Upper lobe of left lung (tissue), 6 donors: ENCODE results near the gene ZBED1. TPM values are rescaled to one million over a fixed set of nuclear protein-coding genes. Genes with fewer than 3 reads are reported as not detected.

ENCODE experiments used
- ATAC-seq, 2 donors: fragments of 200-7000 bp; cut with Tn5 transposase; one replicate each; pipeline ENCODE4 v1.9.1; 2022; ENCODE audit warnings: mild to moderate bottlenecking in 2 of 2, moderate library complexity in 2 of 2; ENCODE audit not compliant: low FRiP score in 2 of 2
- DNase-seq, 2 donors: peaks; one replicate each; pipeline ENCODE4 v3.0.0-alpha.2; 2019 to 2020
- H3K27ac ChIP-seq, 4 donors: fragments of 200-600 bp; sonication (generic); one replicate each; pipeline ENCODE4 v1.5.1; 2016 to 2019
- H3K27me3 ChIP-seq, 4 donors: fragments of 200-600 bp; sonication (generic); one replicate each; pipeline ENCODE4 v1.5.1; 2017 to 2019
- H3K36me3 ChIP-seq, 4 donors: fragments of 200-600 bp; sonication (generic); one replicate each; pipeline ENCODE4 v1.5.1; 2016 to 2019
- H3K4me1 ChIP-seq, 4 donors: fragments of 200-600 bp; sonication (generic); one replicate each; pipeline ENCODE4 v1.5.1; 2018 to 2019
- H3K4me3 ChIP-seq, 4 donors: fragments of 200-600 bp; sonication (generic); one replicate each; pipeline ENCODE4 v1.5.1; 2017 to 2019; ENCODE audit warnings: mild to moderate bottlenecking in 2 of 4, moderate library complexity in 1 of 4
- H3K9me3 ChIP-seq, 4 donors: fragments of 200-600 bp; sonication (generic); one replicate each; pipeline ENCODE4 v1.5.1; 2018 to 2019
- CTCF ChIP-seq, 6 experiments: fragments of 450-650 bp in 4 of 6; fragments of 200-600 bp in 2 of 6; sonication (generic) in 2 of 6; IDR thresholded peaks; one replicate each; pipeline ENCODE4 v1.5.1; 2016 to 2019; ENCODE audit warnings: antibody characterized with exemption in 6 of 6
- EP300 ChIP-seq, 4 donors: sonication (generic); formaldehyde crosslinking; IDR thresholded peaks; one replicate each; pipeline ENCODE4 v1.5.1; 2017; ENCODE audit warnings: antibody characterized with exemption in 4 of 4, control low read depth in 2 of 4
- POLR2A ChIP-seq, 4 donors: fragments of 450-650 bp; IDR thresholded peaks; one replicate each; pipeline ENCODE4 v1.5.1; 2016 to 2017; ENCODE audit warnings: antibody characterized with exemption in 4 of 4, mild to moderate bottlenecking in 2 of 4
- POLR2AphosphoS5 ChIP-seq, 2 donors: sonication (generic); formaldehyde crosslinking; IDR thresholded peaks; one replicate each; pipeline ENCODE4 v1.5.1; 2017; ENCODE audit warnings: antibody characterized with exemption in 2 of 2
- WGBS, 2 donors: methylation state at CpG; one replicate each; pipeline ENCODE4 v1.1.5; 2017 to 2018; 5-methylcytosine and 5-hydroxymethylcytosine counted together
- total RNA-seq, 6 donors: library from RNA; depleted of rRNA in 4 of 6; stranded (reverse); fragments of >200 nt in 4 of 6; gene quantifications; one replicate each; pipeline versions ENCODE4 v1.1.0 to v1.2.1, GENCODE V29; 2016 to 2021
- donor health status: DM: no; HTN: no; CAD: no; lungs with moderate emphysema.
- donor health status: DM: no; HTN: yes; CAD: no; lungs with severe emphysema.

The ZBED1 gene
- total RNA-seq, 6 donors from 2014 or later: 33.2 to 48.7 (median 41.6) TPM

GRCh38 chrX:2513121-2513664 is 12.4 kb upstream of the ZBED1 start:
- Histone ChIP-seq H3K27ac (no peak overlapping the region), H3K27me3 (no peaks in the 10 kb centered on the region), H3K36me3 (no peaks in the 10 kb centered on the region), H3K4me3 (no peak overlapping the region), H3K9me3 (no peaks in the 10 kb centered on the region), H3K4me1 (no peaks in the 10 kb centered on the region)
- DNase-seq (no peak), ATAC-seq (no peak)
- WGBS, 2 donors: 58 to 82% methylated on average over 6 of the region's 6 CpGs
- TF ChIP-seq POLR2AphosphoS5 (IDR thresholded peaks at IDR 0.05): no peak
- no peak for TF ChIP-seq CTCF (IDR thresholded peaks at IDR 0.05)
- TF ChIP-seq EP300 (IDR thresholded peaks at IDR 0.05): no peak
- no peak for TF ChIP-seq POLR2A (IDR thresholded peaks at IDR 0.05)

- no peak for DNase-seq
- H3K36me3 ChIP-seq: no peaks in the 10 kb centered on the region
- 87 to 91% methylated on average over 8 of the region's 8 CpGs for WGBS, 2 donors
- no peak overlapping the region for H3K27ac ChIP-seq
- no peaks in the 10 kb centered on the region for H3K9me3 ChIP-seq
- no peaks in the 10 kb centered on the region for H3K4me1 ChIP-seq
- no peak for ATAC-seq
- TF ChIP-seq CTCF (IDR thresholded peaks at IDR 0.05): no peak
- TF ChIP-seq POLR2A (IDR thresholded peaks at IDR 0.05): no peak
- no peak for TF ChIP-seq EP300 (IDR thresholded peaks at IDR 0.05)
- TF ChIP-seq POLR2AphosphoS5 (IDR thresholded peaks at IDR 0.05): no peak
- no peak overlapping the region for H3K4me3 ChIP-seq
- no peaks in the 10 kb centered on the region for H3K27me3 ChIP-seq
Observed at GRCh38 chrX:2512501-2512900, 11.7 kb upstream of the ZBED1 start.

- Histone ChIP-seq H3K4me1 (no peaks in the 10 kb centered on the region), H3K4me3 (no peak overlapping the region), H3K9me3 (no peaks in the 10 kb centered on the region), H3K27ac (no peak overlapping the region), H3K36me3 (no peaks in the 10 kb centered on the region), H3K27me3 (no peaks in the 10 kb centered on the region)
- no peak for TF ChIP-seq CTCF (IDR thresholded peaks at IDR 0.05)
- TF ChIP-seq POLR2A (IDR thresholded peaks at IDR 0.05): no peak
- TF ChIP-seq EP300 (IDR thresholded peaks at IDR 0.05): no peak
- TF ChIP-seq POLR2AphosphoS5 (IDR thresholded peaks at IDR 0.05): no peak
- ATAC-seq (no peak), DNase-seq (no peak)
- 95% methylated on average over 6 of the region's 6 CpGs for WGBS, 2 donors
Observed at GRCh38 chrX:2511326-2511725, 10.6 kb upstream of the ZBED1 start.

- WGBS, 2 donors: 88 to 90% methylated on average over 9 of the region's 9 CpGs
- DNase-seq (no peak), ATAC-seq (no peak)
- Histone ChIP-seq H3K36me3 (no peaks in the 10 kb centered on the region), H3K9me3 (no peaks in the 10 kb centered on the region), H3K27ac (no peak overlapping the region), H3K4me3 (no peak overlapping the region), H3K4me1 (no peaks in the 10 kb centered on the region), H3K27me3 (no peaks in the 10 kb centered on the region)
- TF ChIP-seq POLR2A (IDR thresholded peaks at IDR 0.05) (no peak), CTCF (IDR thresholded peaks at IDR 0.05) (no peak)
Observed at GRCh38 chrX:2508648-2509335, 8.0 kb upstream of the ZBED1 start.
